GM18858 (cell line): ENCODE measurements around the gene OR10C1.
"Not testable (repeated sequence)": the region's sequence is repeated elsewhere in the genome, so short reads cannot be mapped to it uniquely, and the experiment has no call there.

Source experiments
- ATAC-seq: cut with Tn5 transposase; IDR thresholded peaks from one replicate; pipeline ENCODE4 v1.9.1; 2021; ENCODE audit not compliant: unreplicated experiment

Gene OR10C1

DNA sequence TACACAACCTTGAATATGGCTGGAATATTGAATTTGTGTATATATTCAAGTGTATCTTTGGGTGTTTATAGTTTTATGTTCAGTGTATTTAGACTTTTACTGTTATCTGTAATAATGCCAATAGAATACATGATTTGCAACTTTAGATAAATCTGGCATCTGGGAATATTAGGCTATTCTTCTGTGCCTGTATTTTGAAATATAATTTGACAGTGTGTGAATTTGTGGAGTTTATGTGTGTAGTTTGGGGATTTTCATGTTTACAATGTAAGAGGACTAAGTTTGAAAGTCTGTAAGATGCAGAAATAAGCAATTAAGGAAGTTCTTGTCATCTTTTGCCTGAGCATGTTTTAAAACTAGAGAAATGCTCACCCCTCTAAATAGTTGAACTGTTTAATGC, at the start of gene OR10C1:
TSS of gene OR10C1 (plus strand) at position 301 of the 400 bp plus-strand sequence. CDS start 710 bp downstream, outside the sequence.
- no peak for ATAC-seq

DNA sequence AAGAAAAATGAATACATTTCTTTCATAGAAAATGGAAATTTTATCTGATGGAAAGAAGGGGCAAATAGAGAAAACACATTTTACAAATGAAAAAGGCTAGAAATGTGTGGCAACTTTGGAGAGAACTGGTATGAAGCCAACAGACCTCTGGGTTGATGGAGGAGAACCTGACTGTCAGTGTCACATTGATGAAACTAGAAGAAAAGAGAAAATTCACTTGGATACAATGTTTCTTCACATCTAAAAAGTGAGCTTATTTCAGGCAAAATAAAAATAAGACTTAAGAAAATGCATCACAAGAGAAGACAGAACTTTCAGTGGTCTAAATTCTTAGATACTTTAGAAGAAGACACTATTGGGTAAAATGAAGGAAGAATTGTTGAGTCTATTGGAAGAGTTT, 43.8 kb upstream of the OR10C1 start, which contains the start of gene OR12D2:
TSS of gene OR12D2 (plus strand) at position 301 of the 400 bp plus-strand sequence. CDS start 1,069 bp downstream, outside the sequence.
- no peak for ATAC-seq

GRCh38 chr6:29399525-29399924, 39.6 kb upstream of the OR10C1 start:
- no peak for ATAC-seq

DNA sequence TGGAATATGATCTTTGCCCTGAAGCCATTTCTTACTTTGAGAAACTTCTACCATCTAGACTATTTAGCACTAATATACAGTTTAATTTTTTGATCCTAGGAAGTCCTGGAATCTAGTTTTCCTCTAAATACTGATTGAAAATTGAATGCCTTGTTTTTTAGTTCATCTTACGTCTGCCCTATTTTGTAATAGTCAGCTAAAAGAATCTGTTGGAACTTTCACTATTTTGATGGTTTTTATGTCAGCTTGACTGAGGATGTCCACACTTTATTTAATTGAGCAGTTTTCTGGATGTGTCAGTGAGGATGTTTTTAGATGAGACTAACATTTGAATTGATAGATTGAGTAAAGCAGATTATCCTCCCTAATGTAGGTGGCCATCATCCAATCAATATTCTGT, 35.3 kb upstream of the OR10C1 start:
- no peak for ATAC-seq

- no peak for ATAC-seq
Observed at GRCh38 chr6:29414588-29414987, 24.5 kb upstream of the OR10C1 start, which contains the start of gene OR12D1. Gene OR12D1 (plus strand): TSS chr6:29414928.

DNA sequence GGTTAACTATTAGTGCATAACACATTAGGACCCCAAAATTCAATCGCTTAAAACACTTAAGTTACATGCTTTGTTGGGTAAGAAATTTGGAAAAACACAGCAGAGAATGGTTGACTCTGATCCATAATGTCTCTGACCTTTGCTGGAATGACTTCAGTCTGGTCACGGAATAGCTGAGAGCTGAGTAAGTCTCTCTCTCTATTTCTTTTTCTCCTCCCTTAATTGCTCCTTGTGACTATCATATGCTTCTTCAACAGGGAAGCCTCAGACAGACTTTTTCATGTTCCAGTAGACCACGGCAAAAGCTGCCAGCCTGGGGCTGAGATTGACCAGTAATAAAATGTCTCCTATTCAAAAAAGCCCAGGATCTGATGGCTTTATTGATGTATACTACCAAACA, 19.6 kb upstream of the OR10C1 start:
- no peak for ATAC-seq

DNA sequence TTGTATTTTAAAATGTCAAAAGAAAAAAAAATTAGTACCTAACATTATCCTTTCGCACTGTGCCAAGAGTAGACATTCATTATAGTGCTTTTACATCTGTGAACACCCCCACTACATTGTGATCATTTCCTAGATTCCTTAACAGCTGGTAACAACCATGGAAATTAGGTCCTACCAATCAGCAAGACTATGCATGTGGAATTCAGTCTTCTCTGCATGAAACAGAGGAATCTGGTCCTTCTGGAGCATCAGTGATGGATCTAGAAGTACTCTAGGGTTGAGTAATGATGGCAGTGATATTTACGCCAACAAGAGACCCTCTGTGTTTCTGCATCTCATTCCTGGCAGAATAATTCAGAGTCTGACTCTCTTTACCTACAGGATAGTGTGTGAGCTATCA, 14.9 kb upstream of the OR10C1 start:
- no peak for ATAC-seq

DNA sequence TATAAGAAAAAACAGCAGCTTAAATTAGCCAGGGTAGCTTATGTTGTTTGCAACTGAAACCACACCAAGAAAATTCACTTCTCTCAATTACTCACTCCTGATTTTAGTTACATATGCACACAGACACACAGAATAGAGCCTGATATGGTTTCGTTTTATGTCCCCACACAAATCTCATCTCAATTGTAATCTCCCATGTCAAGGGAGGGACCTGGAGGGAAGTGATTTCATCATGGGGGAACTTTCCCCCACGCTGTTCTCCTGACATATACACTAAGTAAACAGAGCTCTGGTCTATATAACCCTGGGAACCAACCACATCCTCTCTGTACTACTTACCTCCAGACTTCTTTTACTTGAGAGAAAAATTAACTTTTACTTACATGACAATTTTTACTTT, 14.5 kb upstream of the OR10C1 start:
- ATAC-seq = no peak

GRCh38 chr6:29425075-29425474, 14.0 kb upstream of the OR10C1 start:
- ATAC-seq = no peak

DNA sequence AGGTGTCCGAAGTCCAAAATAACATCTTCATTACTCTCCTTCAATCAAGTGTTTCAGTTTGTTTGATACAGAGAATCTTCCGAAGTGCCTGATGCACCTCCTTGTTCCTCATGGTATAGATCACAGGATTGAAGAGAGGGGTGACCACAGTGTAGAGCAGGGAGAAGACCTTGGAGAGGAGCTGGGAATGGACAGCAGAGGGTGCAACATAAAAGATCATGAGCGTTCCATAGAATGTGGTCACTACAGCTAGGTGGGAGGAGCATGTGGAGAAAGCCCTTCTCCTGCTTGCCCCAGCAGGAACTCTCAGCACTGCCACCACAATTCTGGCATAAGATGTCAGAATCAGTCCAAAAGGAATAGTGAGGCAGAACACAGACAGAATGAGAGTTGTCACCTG, 12.5 kb upstream of the OR10C1 start:
- no peak for ATAC-seq

- not testable (repeated sequence) for ATAC-seq
Observed at GRCh38 chr6:29436730-29437129, 2.4 kb upstream of the OR10C1 start.

DNA sequence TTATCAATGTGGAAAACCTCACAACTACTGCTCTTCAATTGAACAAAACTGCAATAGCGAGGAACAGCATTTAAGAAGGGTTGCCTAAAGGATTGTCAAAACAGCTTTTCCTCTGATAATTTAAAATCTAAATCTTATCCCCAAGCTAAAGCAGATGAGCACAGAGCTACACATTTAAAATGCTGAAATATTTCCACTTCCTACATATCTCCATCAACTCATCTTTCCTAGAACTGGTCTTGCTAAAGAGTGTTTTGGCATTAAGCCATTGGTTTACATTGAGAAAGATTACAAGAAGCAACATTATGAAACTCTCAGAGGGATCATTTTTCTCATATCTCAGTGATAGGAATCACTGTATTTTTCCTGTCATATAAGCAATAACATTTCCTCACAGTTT, 3.6 kb downstream of the OR10C1 start:
- ATAC-seq = no peak

DNA sequence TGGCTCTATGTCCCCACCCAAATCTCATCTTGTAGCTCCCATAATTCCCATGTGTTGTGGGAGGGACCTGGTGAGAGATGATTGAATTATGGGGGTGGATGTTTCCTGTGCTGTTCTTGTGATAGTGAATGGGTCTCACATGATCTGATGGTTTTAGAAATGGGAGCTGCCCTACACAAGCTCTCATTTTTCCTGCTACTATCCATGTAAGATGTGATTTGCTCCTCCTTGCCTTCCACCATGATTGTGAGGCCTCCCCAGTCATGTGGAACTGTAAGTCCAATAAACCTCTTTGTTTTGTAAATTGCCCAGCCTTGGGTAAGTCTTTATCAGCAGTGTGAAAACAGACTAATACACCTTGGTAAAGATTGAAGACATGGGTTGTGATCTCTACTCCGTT, 4.9 kb downstream of the OR10C1 start:
- not testable (repeated sequence) for ATAC-seq

GRCh38 chr6:29447670-29448069, 8.6 kb downstream of the OR10C1 start:
- no peak for ATAC-seq

GRCh38 chr6:29451471-29452193, 12.5 kb downstream of the OR10C1 start:
- no peak for ATAC-seq

- ATAC-seq = no peak
Observed at GRCh38 chr6:29456971-29457370, 17.9 kb downstream of the OR10C1 start, which contains the start of the genes OR11A1 and OR2H1. Gene OR11A1 (minus strand): TSS chr6:29457071. CDS start chr6:29427641, 29,430 bp downstream. Gene OR2H1 (plus strand): TSS chr6:29457155. CDS start chr6:29461770, 4,615 bp downstream.

DNA sequence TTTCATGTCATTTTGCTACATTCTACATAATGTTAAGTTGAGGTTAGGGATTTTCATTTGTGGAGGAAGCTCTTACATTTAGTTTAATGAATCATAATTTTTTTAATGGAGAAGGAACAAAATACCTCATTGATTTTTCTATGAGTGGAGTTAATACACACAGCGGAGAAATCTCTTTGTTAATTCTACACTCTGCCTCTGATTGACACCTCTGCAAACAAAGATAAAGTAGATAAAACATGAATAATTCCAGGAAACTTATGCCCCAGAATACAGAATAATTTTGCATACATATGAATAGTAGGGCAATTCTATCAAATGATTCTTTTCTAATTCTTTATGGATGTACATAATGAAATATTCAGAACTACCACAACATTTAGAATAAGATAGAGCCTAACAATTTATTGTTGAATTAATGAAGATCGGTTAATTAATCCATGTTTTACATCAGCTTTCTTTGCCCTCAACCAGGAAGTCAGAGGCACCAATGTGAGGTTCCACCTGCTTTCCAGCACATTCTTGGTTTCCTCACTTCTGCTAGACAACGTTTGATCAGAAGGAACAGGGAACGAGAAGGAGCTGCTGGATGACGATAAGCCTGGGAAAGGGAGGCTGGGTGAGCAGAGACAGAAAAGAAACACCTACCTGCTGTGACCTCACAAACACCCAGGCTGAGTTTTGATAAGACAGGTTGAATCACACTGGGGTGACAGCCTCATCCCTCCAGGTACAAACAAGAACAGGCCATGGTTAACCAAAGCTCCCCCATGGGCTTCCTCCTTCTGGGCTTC, 22.1 kb downstream of the OR10C1 start:
- ATAC-seq = no peak

DNA sequence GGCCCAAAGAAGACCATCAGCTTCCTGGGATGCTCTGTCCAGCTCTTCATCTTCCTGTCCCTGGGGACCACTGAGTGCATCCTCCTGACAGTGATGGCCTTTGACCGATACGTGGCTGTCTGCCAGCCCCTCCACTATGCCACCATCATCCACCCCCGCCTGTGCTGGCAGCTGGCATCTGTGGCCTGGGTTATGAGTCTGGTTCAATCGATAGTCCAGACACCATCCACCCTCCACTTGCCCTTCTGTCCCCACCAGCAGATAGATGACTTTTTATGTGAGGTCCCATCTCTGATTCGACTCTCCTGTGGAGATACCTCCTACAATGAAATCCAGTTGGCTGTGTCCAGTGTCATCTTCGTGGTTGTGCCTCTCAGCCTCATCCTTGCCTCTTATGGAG, 22.9 kb downstream of the OR10C1 start:
- no peak for ATAC-seq

- no peak for ATAC-seq
Observed at GRCh38 chr6:29465279-29465678, 26.2 kb downstream of the OR10C1 start.

DNA sequence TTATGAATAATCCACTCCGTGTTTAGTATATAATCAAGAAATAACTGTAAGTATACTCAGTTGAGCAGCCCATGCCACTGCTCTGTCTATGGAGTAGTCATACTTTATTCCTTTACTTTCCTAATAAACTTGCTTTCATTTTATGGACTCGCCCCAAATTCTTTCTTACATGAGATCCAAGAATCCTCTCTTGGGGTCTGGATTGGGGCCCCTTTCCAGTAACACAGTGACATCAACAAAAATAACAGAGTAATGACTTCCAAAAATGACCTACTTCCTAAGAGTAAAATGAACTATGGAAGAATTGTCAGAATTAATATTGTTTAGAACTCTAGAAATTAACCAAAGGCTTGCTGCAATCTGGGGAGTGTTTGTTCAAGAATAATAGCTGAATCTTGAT, 26.7 kb downstream of the OR10C1 start:
- no peak for ATAC-seq

- ATAC-seq = no peak
Observed at GRCh38 chr6:29466241-29466640, 27.1 kb downstream of the OR10C1 start.

GRCh38 chr6:29474996-29475395, 35.9 kb downstream of the OR10C1 start:
- ATAC-seq = no peak
